HG03469 (cell line): ENCODE results near the gene ERCC8.

Experiments used
- ATAC-seq: cut with Tn5 transposase; IDR thresholded peaks from one replicate; pipeline ENCODE4 v1.9.1; 2021; ENCODE audit warnings: mild to moderate bottlenecking, moderate library complexity, moderate number of reproducible peaks; ENCODE audit not compliant: unreplicated experiment

The ERCC8 gene

DNA sequence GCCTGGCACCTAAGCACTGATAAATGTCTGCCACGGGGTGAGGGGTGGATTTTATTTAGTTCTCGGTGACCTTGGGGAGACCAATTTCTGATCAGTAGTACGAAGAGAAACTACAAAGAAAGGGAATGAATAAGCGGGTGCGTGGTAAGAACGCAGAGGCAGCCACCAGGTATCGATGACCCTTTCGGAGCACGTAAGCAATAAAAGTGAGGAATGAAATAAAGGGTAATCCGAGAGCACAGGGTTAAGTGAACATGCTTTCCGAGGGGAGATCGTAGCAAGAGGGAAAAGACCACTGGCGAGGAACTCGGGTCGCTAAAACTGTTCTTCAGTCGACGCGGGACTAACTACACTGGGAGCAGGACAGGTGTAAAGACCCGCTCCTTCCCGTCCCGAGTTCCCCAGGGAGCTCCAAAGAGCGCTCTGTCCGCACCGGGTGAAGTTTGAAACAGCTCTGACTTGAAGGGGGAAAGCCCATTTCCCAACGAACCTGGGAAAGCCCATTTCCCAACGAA is 101.9 kb downstream of the ERCC8 start:
- ATAC-seq: no peak

DNA sequence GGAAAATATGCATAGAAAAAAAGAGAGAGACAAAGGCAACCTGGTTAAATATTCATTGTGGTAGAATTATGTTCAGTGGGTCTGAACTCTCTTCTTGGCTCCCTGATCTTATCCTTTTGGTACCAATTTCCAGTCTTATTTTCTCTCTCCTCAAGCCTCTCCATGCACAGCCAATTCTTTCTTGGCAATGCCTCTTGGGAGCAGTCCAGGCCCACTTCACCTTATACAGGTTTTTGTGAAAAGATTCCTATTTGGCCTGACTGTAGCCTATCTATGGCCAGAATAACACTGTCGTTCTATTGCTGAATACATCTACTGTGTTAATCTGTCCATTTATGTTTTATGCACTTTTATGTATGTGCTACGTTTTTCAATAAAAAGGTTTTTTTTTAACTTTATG is 103.5 kb downstream of the ERCC8 start:
- ATAC-seq: no peak

DNA sequence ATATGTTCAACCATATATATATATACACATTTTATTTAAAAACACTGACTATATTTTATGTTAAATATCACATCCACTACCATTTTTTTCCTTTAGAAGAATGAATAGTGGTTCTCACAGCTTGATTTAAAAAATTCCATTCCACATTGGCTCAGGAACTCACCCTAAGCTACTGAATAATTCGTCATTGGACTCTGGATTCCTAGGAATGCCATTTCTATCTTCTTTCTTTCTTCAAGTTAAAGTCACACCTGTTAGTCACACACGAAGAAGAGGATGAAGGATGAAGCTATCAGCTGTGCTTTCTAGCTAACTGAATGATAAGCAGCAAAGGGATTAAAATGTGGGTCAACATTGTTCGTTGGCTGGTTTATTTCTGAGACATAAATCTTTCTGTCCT is 108.7 kb downstream of the ERCC8 start:
- no peak for ATAC-seq

GRCh38 chr5:60835554-60835953 is 109.3 kb downstream of the ERCC8 start:
- no peak for ATAC-seq

DNA sequence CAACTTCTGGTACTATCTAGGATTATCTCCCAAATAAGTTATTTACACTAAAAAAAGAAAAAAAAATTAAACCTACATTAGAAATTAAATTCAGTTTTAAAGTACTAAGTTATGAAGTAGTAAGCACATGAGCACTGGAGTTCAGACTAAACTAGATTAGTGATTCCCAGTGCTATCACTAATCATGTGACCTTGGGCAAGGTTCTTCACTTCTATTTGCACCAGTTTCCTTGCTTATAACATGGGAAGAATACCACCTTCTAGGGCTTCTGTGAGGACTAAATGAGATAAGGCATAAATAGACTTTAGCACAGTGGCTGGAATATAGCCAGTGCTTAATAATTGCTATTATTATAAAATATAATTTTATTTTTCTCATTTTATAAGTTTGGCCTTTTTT is 111.3 kb downstream of the ERCC8 start:
- no peak for ATAC-seq

- ATAC-seq: peak; percentile 24
Measured at GRCh38 chr5:60830581-60831127, 114.2 kb downstream of the ERCC8 start.

DNA sequence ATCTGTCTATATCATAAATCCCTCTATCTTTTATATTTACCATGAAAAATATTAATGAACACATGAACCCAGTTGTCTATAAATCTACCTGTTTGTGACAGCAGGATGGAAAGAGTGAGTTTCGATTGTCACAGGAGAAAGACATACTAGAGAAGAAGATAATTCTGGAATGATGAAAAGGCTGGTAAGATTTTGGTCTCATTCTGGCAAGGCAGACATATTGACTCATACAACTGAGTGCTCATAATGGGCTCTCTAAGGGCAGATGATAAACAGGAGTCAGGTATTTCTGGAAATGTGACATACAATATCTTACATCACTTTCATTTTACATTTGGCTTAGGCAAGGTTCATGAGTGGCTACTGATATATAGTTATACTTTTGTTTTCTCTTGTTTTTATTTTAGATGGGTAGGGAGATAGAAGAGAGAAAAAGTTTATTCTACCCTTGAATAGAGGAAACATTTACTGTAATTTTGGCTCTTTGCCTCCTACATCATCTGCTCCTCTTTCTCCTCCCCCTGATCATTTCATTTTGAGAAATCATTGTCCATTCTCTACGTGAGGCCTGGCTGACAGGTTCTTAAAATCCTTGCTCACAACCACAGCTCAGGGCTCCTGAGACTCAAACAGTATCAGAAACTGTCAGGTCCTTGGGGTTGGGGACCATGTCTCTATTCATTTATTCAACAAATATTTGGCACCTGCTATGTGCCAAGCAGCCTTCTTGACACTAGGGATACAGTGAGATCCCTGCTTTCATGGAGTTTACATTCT is 115.2 kb downstream of the ERCC8 start:
- ATAC-seq: no peak

GRCh38 chr5:60827201-60827600 is 117.7 kb downstream of the ERCC8 start:
- no peak for ATAC-seq

GRCh38 chr5:60826653-60827052 is 118.2 kb downstream of the ERCC8 start:
- peak; percentile 90 for ATAC-seq
